Endothelial cell of umbilical vein (primary cell): ENCODE measurements around the gene RASAL1.

Experiments used
- EZH2 ChIP-seq: IDR thresholded peaks from 2 replicates; pipeline ENCODE4 v1.6.1; 2012; ENCODE audit warnings: borderline replicate concordance, low read depth, mild to moderate bottlenecking, moderate library complexity, low read length, inconsistent platforms; ENCODE audit not compliant: severe bottlenecking
- FOS ChIP-seq: IDR thresholded peaks from 2 replicates; pipeline ENCODE4 v1.6.1; 2011; ENCODE audit warnings: mild to moderate bottlenecking, low read length, moderate library complexity, borderline replicate concordance; ENCODE audit not compliant: insufficient read depth
- GATA2 ChIP-seq: IDR thresholded peaks from 2 replicates; pipeline ENCODE4 v1.7.0; 2011; ENCODE audit warnings: low read depth, mild to moderate bottlenecking, moderate library complexity, mixed read lengths, low read length; ENCODE audit not compliant: insufficient read length, insufficient read depth
- JUN ChIP-seq: IDR thresholded peaks from 2 replicates; pipeline ENCODE4 v1.6.1; 2011; ENCODE audit warnings: borderline replicate concordance, low read depth; ENCODE audit not compliant: insufficient read length, insufficient read depth
- MYC ChIP-seq: IDR thresholded peaks from one replicate; pipeline ENCODE4 v1.6.1; 2011; ENCODE audit warnings: mild to moderate bottlenecking, low read depth, low read length
- POLR2A ChIP-seq: IDR thresholded peaks from 2 replicates; pipeline ENCODE4 v1.6.1; 2012; ENCODE audit warnings: low read depth, mild to moderate bottlenecking, control low read depth, low read length
- POLR2AphosphoS5 ChIP-seq: IDR thresholded peaks from 2 replicates; pipeline ENCODE4 v1.6.1; 2012; ENCODE audit warnings: low read depth, mild to moderate bottlenecking, control low read depth, low read length, moderate library complexity; ENCODE audit not compliant: insufficient read depth
- TF ChIP-seq, protein P1 (sequence below), 2 donors: IDR thresholded peaks; 1 replicate in 1 of 2; 2 replicates in 1 of 2; pipeline ENCODE4 v1.5.1; 2011; ENCODE audit warnings: low read length in 2 of 2, mild to moderate bottlenecking in 2 of 2, moderate library complexity in 2 of 2, control low read depth in 1 of 2, inconsistent platforms in 1 of 2, low read depth in 1 of 2; ENCODE audit not compliant: insufficient read depth in 1 of 2; ENCODE audit errors: extremely low read depth in 1 of 2
- TF ChIP-seq, protein P2 (sequence below): IDR thresholded peaks from 2 replicates; pipeline ENCODE4 v1.6.1; 2011; ENCODE audit not compliant: insufficient read depth, insufficient read length

DNA sequence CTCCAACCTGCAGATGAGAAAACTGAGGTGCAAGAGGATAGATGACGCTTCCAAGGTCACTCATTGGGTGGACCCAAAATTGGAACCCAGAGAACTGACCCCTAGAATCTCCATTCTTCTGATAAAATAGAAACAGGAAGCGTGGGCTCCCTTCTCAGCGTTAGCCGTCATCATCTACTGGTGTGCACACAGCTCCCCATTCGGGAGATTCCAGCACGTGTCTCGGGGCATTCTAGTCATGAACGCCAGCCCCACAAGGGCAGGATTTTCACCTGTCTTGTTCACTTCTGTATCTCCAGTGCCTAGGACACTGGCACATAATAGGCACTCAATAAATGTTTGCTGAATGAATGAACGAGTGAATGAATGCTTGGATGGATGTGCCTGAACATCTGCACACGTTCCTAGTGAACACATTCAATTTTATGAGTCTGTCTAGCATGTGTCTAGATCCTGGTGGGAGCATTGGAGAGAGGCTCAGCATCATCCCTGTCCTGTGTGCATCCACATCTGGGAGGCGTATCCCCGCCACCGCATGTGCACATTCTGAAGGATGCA is 30.5 kb downstream of the RASAL1 start:
- TF ChIP-seq, protein P1, sequence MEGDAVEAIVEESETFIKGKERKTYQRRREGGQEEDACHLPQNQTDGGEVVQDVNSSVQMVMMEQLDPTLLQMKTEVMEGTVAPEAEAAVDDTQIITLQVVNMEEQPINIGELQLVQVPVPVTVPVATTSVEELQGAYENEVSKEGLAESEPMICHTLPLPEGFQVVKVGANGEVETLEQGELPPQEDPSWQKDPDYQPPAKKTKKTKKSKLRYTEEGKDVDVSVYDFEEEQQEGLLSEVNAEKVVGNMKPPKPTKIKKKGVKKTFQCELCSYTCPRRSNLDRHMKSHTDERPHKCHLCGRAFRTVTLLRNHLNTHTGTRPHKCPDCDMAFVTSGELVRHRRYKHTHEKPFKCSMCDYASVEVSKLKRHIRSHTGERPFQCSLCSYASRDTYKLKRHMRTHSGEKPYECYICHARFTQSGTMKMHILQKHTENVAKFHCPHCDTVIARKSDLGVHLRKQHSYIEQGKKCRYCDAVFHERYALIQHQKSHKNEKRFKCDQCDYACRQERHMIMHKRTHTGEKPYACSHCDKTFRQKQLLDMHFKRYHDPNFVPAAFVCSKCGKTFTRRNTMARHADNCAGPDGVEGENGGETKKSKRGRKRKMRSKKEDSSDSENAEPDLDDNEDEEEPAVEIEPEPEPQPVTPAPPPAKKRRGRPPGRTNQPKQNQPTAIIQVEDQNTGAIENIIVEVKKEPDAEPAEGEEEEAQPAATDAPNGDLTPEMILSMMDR (IDR thresholded peaks at IDR 0.05; ENCODE audit: extremely low read depth in 1 of 2, insufficient read depth in 1 of 2, low read depth in 1 of 2, low read length in 2 of 2): no peak
- TF ChIP-seq EZH2: no peak
- TF ChIP-seq JUN: no peak
- TF ChIP-seq POLR2AphosphoS5: no peak
- TF ChIP-seq POLR2A: no peak
- TF ChIP-seq, protein P2, sequence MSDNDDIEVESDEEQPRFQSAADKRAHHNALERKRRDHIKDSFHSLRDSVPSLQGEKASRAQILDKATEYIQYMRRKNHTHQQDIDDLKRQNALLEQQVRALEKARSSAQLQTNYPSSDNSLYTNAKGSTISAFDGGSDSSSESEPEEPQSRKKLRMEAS: no peak
- TF ChIP-seq FOS: no peak
- TF ChIP-seq MYC: no peak
- TF ChIP-seq GATA2: no peak
